H9 (cell line): ENCODE measurements around the gene CCR7. TPM values are rescaled to one million over a fixed set of nuclear protein-coding genes. Genes with fewer than 3 reads are reported as not detected.

Source experiments
- DNase-seq: peaks from one replicate; pipeline ENCODE4 v3.0.0-alpha.2; 2017
- H2AFZ ChIP-seq: one replicate; pipeline ENCODE4 v1.6.1; 2013; ENCODE audit warnings: mild to moderate bottlenecking, low read length, control low read depth, moderate library complexity
- H2AK5ac ChIP-seq: 2 replicates; pipeline ENCODE4 v1.6.1; 2013; ENCODE audit warnings: low read length, control low read depth, mixed read lengths; ENCODE audit not compliant: insufficient read length
- H2BK120ac ChIP-seq: one replicate; pipeline ENCODE4 v1.6.1; 2013; ENCODE audit warnings: low read depth, mild to moderate bottlenecking, low read length, control low read depth, inconsistent platforms; ENCODE audit not compliant: poor library complexity, severe bottlenecking
- H2BK12ac ChIP-seq: 2 replicates; pipeline ENCODE4 v1.6.1; 2013; ENCODE audit warnings: low read length, control low read depth, mixed read lengths, low read depth; ENCODE audit not compliant: insufficient read length
- H2BK15ac ChIP-seq: 2 replicates; pipeline ENCODE4 v1.6.1; 2013; ENCODE audit warnings: low read depth, low read length, control low read depth
- H2BK20ac ChIP-seq: one replicate; pipeline ENCODE4 v1.6.1; 2013; ENCODE audit warnings: low read depth, mild to moderate bottlenecking, low read length, control low read depth, inconsistent platforms; ENCODE audit not compliant: poor library complexity, severe bottlenecking
- H2BK5ac ChIP-seq: 2 replicates; pipeline ENCODE4 v1.6.1; 2013; ENCODE audit warnings: low read length, control low read depth, mixed read lengths; ENCODE audit not compliant: insufficient read length
- H3K14ac ChIP-seq: 2 replicates; pipeline ENCODE4 v1.6.1; 2013; ENCODE audit warnings: low read length, control low read depth; ENCODE audit not compliant: insufficient read depth
- H3K18ac ChIP-seq: 2 replicates; pipeline ENCODE4 v1.6.1; 2013; ENCODE audit warnings: low read depth, mild to moderate bottlenecking, mixed read lengths, low read length, control low read depth; ENCODE audit not compliant: insufficient read length
- H3K23ac ChIP-seq: 2 replicates; pipeline ENCODE4 v1.6.1; 2013; ENCODE audit warnings: low read length, control low read depth, mixed read lengths, low read depth; ENCODE audit not compliant: insufficient read length
- H3K23me2 ChIP-seq: 2 replicates; pipeline ENCODE4 v1.6.1; 2013; ENCODE audit warnings: low read depth, mild to moderate bottlenecking, mixed read lengths, low read length, control low read depth; ENCODE audit not compliant: insufficient read length, poor library complexity, severe bottlenecking
- H3K27ac ChIP-seq: 2 replicates; pipeline ENCODE4 v1.5.1; 2013; ENCODE audit warnings: low read length, control low read depth, mixed read lengths, low read depth; ENCODE audit not compliant: insufficient read length
- H3K27me3 ChIP-seq: 2 replicates; pipeline ENCODE4 v1.6.1; 2013; ENCODE audit warnings: low read length, control low read depth, inconsistent platforms; ENCODE audit not compliant: insufficient read depth
- H3K4ac ChIP-seq: 2 replicates; pipeline ENCODE4 v1.6.1; 2013; ENCODE audit warnings: low read depth, mild to moderate bottlenecking, control low read depth, inconsistent platforms, low read length, moderate library complexity
- H3K4me1 ChIP-seq: 2 replicates; pipeline ENCODE4 v1.6.1; 2013; ENCODE audit warnings: low read length, control low read depth, inconsistent platforms; ENCODE audit not compliant: insufficient read depth
- H3K4me2 ChIP-seq: 2 replicates; pipeline ENCODE4 v1.6.1; 2013; ENCODE audit warnings: low read length, control low read depth, mixed read lengths; ENCODE audit not compliant: insufficient read length, insufficient read depth
- H3K56ac ChIP-seq: 2 replicates; pipeline ENCODE4 v1.6.1; 2013; ENCODE audit warnings: low read depth, mild to moderate bottlenecking, mixed read lengths, low read length, control low read depth; ENCODE audit not compliant: insufficient read length
- H3K79me1 ChIP-seq: 2 replicates; pipeline ENCODE4 v1.6.1; 2013; ENCODE audit warnings: low read depth, mild to moderate bottlenecking, moderate library complexity, low read length, control low read depth, inconsistent platforms; ENCODE audit not compliant: insufficient read depth, poor library complexity, severe bottlenecking
- H3K79me2 ChIP-seq: 2 replicates; pipeline ENCODE4 v1.6.1; 2013; ENCODE audit warnings: low read length, control low read depth, inconsistent platforms; ENCODE audit not compliant: insufficient read depth
- H3K9ac ChIP-seq: 2 replicates; pipeline ENCODE4 v1.6.1; 2013; ENCODE audit warnings: low read length, control low read depth, mixed read lengths; ENCODE audit not compliant: insufficient read length; ENCODE audit errors: extremely low read depth
- H3K9me3 ChIP-seq: one replicate; pipeline ENCODE4 v1.6.1; 2013; ENCODE audit warnings: low read depth, low read length, inconsistent platforms; ENCODE audit not compliant: control insufficient read depth
- H3T11ph ChIP-seq: one replicate; pipeline ENCODE4 v1.6.1; 2013; ENCODE audit warnings: mild to moderate bottlenecking, low read length, control low read depth, inconsistent platforms
- H4K20me1 ChIP-seq: one replicate; pipeline ENCODE4 v1.6.1; 2013; ENCODE audit not compliant: control insufficient read depth, insufficient read length, insufficient read depth
- H4K5ac ChIP-seq: 2 replicates; pipeline ENCODE4 v1.6.1; 2013; ENCODE audit warnings: low read depth, mild to moderate bottlenecking, mixed read lengths, low read length, control low read depth; ENCODE audit not compliant: insufficient read length
- H4K8ac ChIP-seq: replicated peaks from 2 replicates; pipeline ENCODE4 v1.6.1; 2013; ENCODE audit warnings: low read length, control low read depth, mixed read lengths, low read depth; ENCODE audit not compliant: insufficient read length
- H4K91ac ChIP-seq: 2 replicates; pipeline ENCODE4 v1.6.1; 2013; ENCODE audit warnings: low read depth, mild to moderate bottlenecking, moderate library complexity, mixed read lengths, low read length, control low read depth; ENCODE audit not compliant: insufficient read length
- H3K27ac Mint-ChIP-seq, 3 experiments: 2 replicates in 2 of 3; 3 replicates in 1 of 3; pipeline ENCODE4 v1.8.0; 2020 to 2021; ENCODE audit warnings: mixed read lengths in 3 of 3, mild to moderate bottlenecking in 1 of 3, moderate library complexity in 1 of 3
- H3K27me3 Mint-ChIP-seq: 2 replicates; pipeline ENCODE4 v1.8.0; 2021; ENCODE audit warnings: low read depth, mild to moderate bottlenecking, moderate library complexity, mixed read lengths
- H3K36me3 Mint-ChIP-seq, 3 experiments: 2 replicates in 2 of 3; 3 replicates in 1 of 3; pipeline ENCODE4 v1.8.0; 2020 to 2021; ENCODE audit warnings: low read depth in 3 of 3, mixed read lengths in 3 of 3; ENCODE audit not compliant: insufficient read depth in 1 of 3
- H3K4me1 Mint-ChIP-seq, 2 experiments: 2 replicates each; pipeline ENCODE4 v1.8.0; 2020; ENCODE audit warnings: mixed read lengths in 2 of 2
- H3K4me3 Mint-ChIP-seq, 2 experiments: 2 replicates in 1 of 2; 3 replicates in 1 of 2; pipeline ENCODE4 v1.8.0; 2020 to 2021; ENCODE audit warnings: mild to moderate bottlenecking in 2 of 2, mixed read lengths in 2 of 2, moderate library complexity in 1 of 2
- H3K9me3 Mint-ChIP-seq, 2 experiments: 2 replicates in 1 of 2; 3 replicates in 1 of 2; pipeline ENCODE4 v1.8.0; 2020; ENCODE audit warnings: mild to moderate bottlenecking in 2 of 2, mixed read lengths in 2 of 2, moderate library complexity in 1 of 2
- CTCF ChIP-seq: fragments of 200-600 bp; sonication (generic); conservative IDR thresholded peaks from 3 replicates; pipeline ENCODE4 v1.8.0; 2021; ENCODE audit warnings: antibody characterized with exemption, mild to moderate bottlenecking
- WGBS: extraction: QIAGEN DNeasy Blood & Tissue Kit; methylation state at CpG from one replicate; pipeline ENCODE4 v1.1.7; 2013; ENCODE audit warnings: missing lambda C conversion rate, low lambda C conversion rate, mixed read lengths; ENCODE audit not compliant: insufficient read length; ENCODE audit errors: extremely low coverage; 5-methylcytosine and 5-hydroxymethylcytosine counted together
- total RNA-seq: library from RNA; stranded (reverse); gene quantifications from 2 replicates; pipeline ENCODE4 v1.2.1, GENCODE V29; 2021

Gene CCR7
- total RNA-seq, 1 experiment from 2014 or later: 0.31 TPM

- H3K27ac Mint-ChIP-seq: peak overlapping the region in 1 of 3 experiments; percentile 59; a peak in 1 of 7 replicates
- no peaks in the 10 kb centered on the region for H4K20me1 ChIP-seq
- no peak overlapping the region for H2BK12ac ChIP-seq
- H2BK5ac ChIP-seq: no peak overlapping the region
- H3K18ac ChIP-seq: no peak overlapping the region
- H3K56ac ChIP-seq: no peak overlapping the region
- H3K27me3 Mint-ChIP-seq: peaks cover 3% of the 10 kb centered on the region; the same call in 1 of the 2 replicates
- no peaks in the 10 kb centered on the region for H3K9me3 ChIP-seq
- no peak overlapping the region for H2AFZ ChIP-seq
- H2BK15ac ChIP-seq: no peak overlapping the region
- H4K5ac ChIP-seq: no peak overlapping the region
- H4K8ac ChIP-seq: no peak overlapping the region
- WGBS: no CpG with 5 or more reads among the region's 9 CpGs
- H3K79me2 ChIP-seq: no peaks in the 10 kb centered on the region
- H3K27me3 ChIP-seq: no peaks in the 10 kb centered on the region
- no peak for DNase-seq
- H3K4me1 ChIP-seq: no peaks in the 10 kb centered on the region; the same call in 1 of the 2 replicates
- H3K4me1 Mint-ChIP-seq: peaks cover 14 to 21% of the 10 kb centered on the region in 2 experiments
- H3K27ac ChIP-seq: no peak overlapping the region
- H3K23ac ChIP-seq: no peak overlapping the region
- H3K4me3 Mint-ChIP-seq: no peak overlapping the region
- no peak overlapping the region for H3K4me2 ChIP-seq
- H3T11ph ChIP-seq: no peak overlapping the region
- H3K36me3 Mint-ChIP-seq: no peaks in the 10 kb centered on the region
- H2AK5ac ChIP-seq: no peak overlapping the region
- H3K9ac ChIP-seq: no peak overlapping the region
- H2BK20ac ChIP-seq: no peak overlapping the region
- TF ChIP-seq CTCF: no peak
- no peak overlapping the region for H3K14ac ChIP-seq
- no peak overlapping the region for H2BK120ac ChIP-seq
- no peaks in the 10 kb centered on the region for H3K79me1 ChIP-seq
- H4K91ac ChIP-seq: no peak overlapping the region
- H3K23me2 ChIP-seq: no peaks in the 10 kb centered on the region
- no peak overlapping the region for H3K4ac ChIP-seq
- no peaks in the 10 kb centered on the region for H3K9me3 Mint-ChIP-seq
Observed at GRCh38 chr17:40539711-40540411, 25.4 kb downstream of the CCR7 start.
